ENCODE measurements around the gene FYN. TPM values are rescaled to one million over a fixed set of nuclear protein-coding genes. Genes with fewer than 3 reads are reported as not detected.

The FYN gene
- total RNA-seq, 1 experiment from 2014 or later, result 34.3 TPM

DNA sequence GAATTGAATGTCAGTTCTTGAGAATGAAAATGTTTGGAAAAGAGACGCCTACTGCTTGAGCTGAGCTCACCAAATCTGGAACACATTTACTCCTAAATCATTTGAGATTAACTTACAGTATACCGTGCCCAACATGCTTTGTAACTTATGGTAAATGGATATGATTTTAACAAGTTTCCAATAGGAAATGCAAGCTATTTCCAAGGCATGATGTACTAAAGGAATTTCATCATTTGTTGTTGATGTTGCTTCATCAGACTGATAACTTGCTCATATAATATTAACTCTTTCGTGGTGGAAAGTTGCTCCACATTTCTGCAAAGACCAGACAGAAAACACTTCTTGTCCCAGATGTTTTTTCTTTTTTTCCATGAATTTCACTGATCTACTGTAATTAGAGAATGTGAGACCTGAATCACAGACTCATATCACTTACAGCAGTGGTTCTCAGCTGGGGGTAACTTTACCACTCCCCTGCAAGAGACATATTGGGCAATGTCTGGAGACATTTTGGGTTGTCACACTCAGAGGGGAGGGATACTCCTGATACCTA lies 151.0 kb downstream of the FYN start:
- intact Hi-C loops (cut with micrococcal nuclease; ENCODE audit: unreplicated experiment), result loop anchor here (10.0 kb wide), 1 partner anchor 163 kb away; no protein-coding TSS in a partner anchor

DNA sequence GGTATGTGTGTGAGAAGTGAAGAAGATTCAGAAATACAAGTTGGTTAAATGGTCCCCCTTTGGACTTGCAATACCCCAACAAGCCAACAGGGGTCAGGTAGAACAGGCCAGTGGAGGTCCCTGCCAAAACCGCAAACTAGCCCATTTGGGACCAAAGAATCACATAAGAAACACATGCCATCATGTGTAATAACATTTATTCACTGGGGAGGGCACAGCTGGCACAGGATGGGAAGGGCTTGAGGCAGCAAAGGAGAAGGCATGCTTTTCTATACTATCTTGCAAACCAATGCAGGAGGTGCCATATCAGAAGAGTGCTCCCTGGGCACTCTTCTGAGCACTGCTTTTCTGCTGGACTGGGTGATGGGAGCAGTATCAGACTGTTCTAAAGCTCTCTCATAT lies 151.5 kb downstream of the FYN start:
- H3K9me3 ChIP-seq (ENCODE audit: low read depth, low read length, poor library complexity, severe bottlenecking), result no peaks in the 10 kb centered on the region
- H3K4me3 ChIP-seq (ENCODE audit: low read depth, low read length, poor library complexity, severe bottlenecking), result no peak overlapping the region
- ChIA-PET POLR2A (ENCODE audit: low non-redundant PET) (no interaction called here), CTCF (no interaction called here)
- TF ChIP-seq, protein P1, sequence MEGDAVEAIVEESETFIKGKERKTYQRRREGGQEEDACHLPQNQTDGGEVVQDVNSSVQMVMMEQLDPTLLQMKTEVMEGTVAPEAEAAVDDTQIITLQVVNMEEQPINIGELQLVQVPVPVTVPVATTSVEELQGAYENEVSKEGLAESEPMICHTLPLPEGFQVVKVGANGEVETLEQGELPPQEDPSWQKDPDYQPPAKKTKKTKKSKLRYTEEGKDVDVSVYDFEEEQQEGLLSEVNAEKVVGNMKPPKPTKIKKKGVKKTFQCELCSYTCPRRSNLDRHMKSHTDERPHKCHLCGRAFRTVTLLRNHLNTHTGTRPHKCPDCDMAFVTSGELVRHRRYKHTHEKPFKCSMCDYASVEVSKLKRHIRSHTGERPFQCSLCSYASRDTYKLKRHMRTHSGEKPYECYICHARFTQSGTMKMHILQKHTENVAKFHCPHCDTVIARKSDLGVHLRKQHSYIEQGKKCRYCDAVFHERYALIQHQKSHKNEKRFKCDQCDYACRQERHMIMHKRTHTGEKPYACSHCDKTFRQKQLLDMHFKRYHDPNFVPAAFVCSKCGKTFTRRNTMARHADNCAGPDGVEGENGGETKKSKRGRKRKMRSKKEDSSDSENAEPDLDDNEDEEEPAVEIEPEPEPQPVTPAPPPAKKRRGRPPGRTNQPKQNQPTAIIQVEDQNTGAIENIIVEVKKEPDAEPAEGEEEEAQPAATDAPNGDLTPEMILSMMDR (conservative IDR thresholded peaks at IDR 0.05; ENCODE audit: low read depth, low read length), result peak; percentile 76
- TF ChIP-seq EZH2 (IDR thresholded peaks at IDR 0.05; ENCODE audit: borderline replicate concordance, low read depth, low read length, poor library complexity, severe bottlenecking), result no peak
- H3K36me3 ChIP-seq (ENCODE audit: insufficient read depth, low read length, poor library complexity, severe bottlenecking), result no peaks in the 10 kb centered on the region
- peak overlapping the region; percentile 2 for H3K27ac ChIP-seq (ENCODE audit: low read depth, low read length, poor library complexity, severe bottlenecking)
- H3K27me3 ChIP-seq (replicated peaks; ENCODE audit: insufficient read depth, low read depth, low read length, poor library complexity), result no peaks in the 10 kb centered on the region
- peaks cover 12% of the 10 kb centered on the region for H3K4me1 ChIP-seq (ENCODE audit: insufficient read depth, low read length, poor library complexity, severe bottlenecking)
- peak; percentile 64 for DNase-seq (ENCODE audit: low spot score)
- BruUV-seq (replicated peaks), result no TSS peak
- intact Hi-C loops (cut with micrococcal nuclease; ENCODE audit: unreplicated experiment), result loop anchor here (10.0 kb wide), 1 partner anchor 163 kb away; no protein-coding TSS in a partner anchor

More for the DNA sequence above, 151.0 kb downstream of the FYN start:
- Histone ChIP-seq H3K27ac (ENCODE audit: low read depth, low read length, poor library complexity, severe bottlenecking) (peak overlapping the region; percentile 2), H3K4me1 (ENCODE audit: insufficient read depth, low read length, poor library complexity, severe bottlenecking) (peaks cover 12% of the 10 kb centered on the region), H3K9me3 (ENCODE audit: low read depth, low read length, poor library complexity, severe bottlenecking) (no peaks in the 10 kb centered on the region), H3K27me3 (replicated peaks; ENCODE audit: insufficient read depth, low read depth, low read length, poor library complexity) (no peaks in the 10 kb centered on the region), H3K36me3 (ENCODE audit: insufficient read depth, low read length, poor library complexity, severe bottlenecking) (no peaks in the 10 kb centered on the region), H3K4me3 (ENCODE audit: low read depth, low read length, poor library complexity, severe bottlenecking) (no peak overlapping the region)
- peak; percentile 27 for DNase-seq (ENCODE audit: low spot score)
- ChIA-PET POLR2A (ENCODE audit: low non-redundant PET) (interaction anchor here (0.6 kb wide), 1 partner anchor 456 kb away, joined by 3 read pairs; no protein-coding TSS in a partner anchor), CTCF (no interaction called here)
- TF ChIP-seq, protein P1 (conservative IDR thresholded peaks at IDR 0.05; ENCODE audit: low read depth, low read length), result no peak
- no peak for TF ChIP-seq EZH2 (IDR thresholded peaks at IDR 0.05; ENCODE audit: borderline replicate concordance, low read depth, low read length, poor library complexity, severe bottlenecking)
- no TSS peak for BruUV-seq (replicated peaks)

DNA sequence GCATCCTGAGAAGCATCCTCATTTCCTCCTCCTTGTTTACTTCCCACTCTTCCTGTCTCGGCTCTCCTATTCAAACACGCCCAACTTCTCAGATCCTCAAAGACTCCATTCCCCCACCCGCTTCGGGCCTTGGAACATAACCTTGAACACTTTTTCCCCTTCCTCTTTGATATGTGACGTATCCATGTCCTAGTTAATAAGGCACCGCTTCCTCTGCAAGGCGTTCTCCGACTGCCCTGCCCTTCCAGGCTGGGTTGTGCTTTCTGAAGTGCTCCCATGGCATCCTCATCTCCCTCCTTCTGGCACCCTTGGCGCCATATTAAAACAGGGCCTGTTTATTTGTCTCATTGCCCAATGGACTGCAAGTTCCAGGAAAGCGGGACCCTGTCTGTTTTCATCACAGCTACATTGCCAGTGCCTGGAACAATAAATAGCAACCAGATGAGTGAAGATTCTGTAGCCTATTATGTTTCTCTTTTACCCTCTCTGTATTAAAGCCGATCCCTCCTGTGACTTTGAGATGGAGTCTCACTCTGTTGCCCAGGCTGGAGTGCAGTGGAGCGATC lies 152.2 kb downstream of the FYN start:
- intact Hi-C loops (cut with micrococcal nuclease; ENCODE audit: unreplicated experiment), result loop anchor here (10.0 kb wide), 1 partner anchor 164 kb away; no protein-coding TSS in a partner anchor
- BruUV-seq (replicated peaks), result no TSS peak
- Histone ChIP-seq H3K27me3 (replicated peaks; ENCODE audit: insufficient read depth, low read depth, low read length, poor library complexity) (no peaks in the 10 kb centered on the region), H3K27ac (ENCODE audit: low read depth, low read length, poor library complexity, severe bottlenecking) (no peak overlapping the region), H3K4me3 (ENCODE audit: low read depth, low read length, poor library complexity, severe bottlenecking) (no peak overlapping the region), H3K4me1 (ENCODE audit: insufficient read depth, low read length, poor library complexity, severe bottlenecking) (peaks cover 12% of the 10 kb centered on the region), H3K36me3 (ENCODE audit: insufficient read depth, low read length, poor library complexity, severe bottlenecking) (no peaks in the 10 kb centered on the region), H3K9me3 (ENCODE audit: low read depth, low read length, poor library complexity, severe bottlenecking) (no peaks in the 10 kb centered on the region)
- POLR2A ChIA-PET (ENCODE audit: low non-redundant PET), result no interaction called here
- TF ChIP-seq, protein P1 (conservative IDR thresholded peaks at IDR 0.05; ENCODE audit: low read depth, low read length), result no peak
- TF ChIP-seq EZH2 (IDR thresholded peaks at IDR 0.05; ENCODE audit: borderline replicate concordance, low read depth, low read length, poor library complexity, severe bottlenecking), result no peak
- no peak for DNase-seq (ENCODE audit: low spot score)
- CTCF ChIA-PET, result no interaction called here
